ENCODE results near the gene EEPD1.
A peak's percentile ranks its signal among the peaks of the same experiment; 100 is the strongest.
"Not testable (repeated sequence)": the region's sequence is repeated elsewhere in the genome, so short reads cannot be mapped to it uniquely, and the experiment has no call there.

The EEPD1 gene

DNA sequence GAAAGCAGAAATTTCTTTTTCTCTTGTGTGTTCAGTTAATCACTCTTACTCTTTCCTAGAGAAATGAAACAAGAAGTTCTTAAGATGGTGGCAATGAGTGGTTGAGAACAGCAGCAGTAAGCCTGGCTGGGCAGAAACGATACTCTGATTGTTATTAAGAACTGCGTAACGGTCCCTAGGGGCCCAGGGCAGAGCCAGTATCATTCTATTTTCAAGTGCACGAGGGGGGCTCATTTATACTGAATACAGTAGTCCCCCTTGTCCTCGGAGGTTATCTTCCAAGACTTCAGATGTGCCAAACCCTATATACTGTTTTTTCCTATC, 64.9 kb downstream of the EEPD1 start:
- DNase-seq: peak; percentile 48

DNA sequence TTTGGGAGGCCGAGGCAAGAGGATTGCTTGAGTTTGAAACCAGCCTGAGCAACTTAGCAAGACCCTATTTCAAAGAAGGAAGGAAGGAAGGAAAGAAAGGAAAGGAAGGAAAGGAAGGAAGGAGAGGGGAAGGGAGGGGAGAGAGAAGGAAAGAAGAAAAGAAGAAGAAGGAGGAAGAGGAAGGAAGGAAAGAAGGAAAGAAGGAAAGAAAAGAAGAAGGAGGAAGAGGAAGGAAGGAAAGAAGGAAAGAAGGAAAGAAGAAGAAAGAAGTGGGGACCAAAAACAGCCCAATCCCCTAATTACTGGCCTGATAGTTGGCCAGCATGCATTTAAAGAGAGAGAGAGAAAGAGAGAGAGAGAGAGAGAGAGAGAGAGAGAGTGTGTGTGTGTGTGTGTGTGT, 66.4 kb downstream of the EEPD1 start:
- DNase-seq: no peak

DNA sequence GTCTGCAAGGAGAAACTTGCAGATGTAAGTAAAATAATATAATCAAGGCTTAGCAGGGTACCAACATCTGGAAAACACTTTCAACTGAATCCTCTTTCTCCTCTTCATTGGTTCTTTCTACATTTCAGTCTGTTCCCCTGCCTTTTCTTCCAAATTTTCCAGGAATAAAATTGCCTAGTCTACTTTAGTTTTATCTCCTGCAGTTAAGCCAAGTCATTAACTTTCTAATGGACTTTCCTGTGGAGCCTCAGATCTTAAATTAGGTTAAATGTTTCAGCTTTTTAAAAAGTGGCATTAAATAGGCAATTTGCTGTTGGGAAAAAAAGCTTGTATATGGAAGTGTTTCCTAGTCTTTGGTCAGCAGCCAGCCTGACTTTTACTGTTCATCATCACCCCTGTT, 70.8 kb downstream of the EEPD1 start:
- no peak for DNase-seq

DNA sequence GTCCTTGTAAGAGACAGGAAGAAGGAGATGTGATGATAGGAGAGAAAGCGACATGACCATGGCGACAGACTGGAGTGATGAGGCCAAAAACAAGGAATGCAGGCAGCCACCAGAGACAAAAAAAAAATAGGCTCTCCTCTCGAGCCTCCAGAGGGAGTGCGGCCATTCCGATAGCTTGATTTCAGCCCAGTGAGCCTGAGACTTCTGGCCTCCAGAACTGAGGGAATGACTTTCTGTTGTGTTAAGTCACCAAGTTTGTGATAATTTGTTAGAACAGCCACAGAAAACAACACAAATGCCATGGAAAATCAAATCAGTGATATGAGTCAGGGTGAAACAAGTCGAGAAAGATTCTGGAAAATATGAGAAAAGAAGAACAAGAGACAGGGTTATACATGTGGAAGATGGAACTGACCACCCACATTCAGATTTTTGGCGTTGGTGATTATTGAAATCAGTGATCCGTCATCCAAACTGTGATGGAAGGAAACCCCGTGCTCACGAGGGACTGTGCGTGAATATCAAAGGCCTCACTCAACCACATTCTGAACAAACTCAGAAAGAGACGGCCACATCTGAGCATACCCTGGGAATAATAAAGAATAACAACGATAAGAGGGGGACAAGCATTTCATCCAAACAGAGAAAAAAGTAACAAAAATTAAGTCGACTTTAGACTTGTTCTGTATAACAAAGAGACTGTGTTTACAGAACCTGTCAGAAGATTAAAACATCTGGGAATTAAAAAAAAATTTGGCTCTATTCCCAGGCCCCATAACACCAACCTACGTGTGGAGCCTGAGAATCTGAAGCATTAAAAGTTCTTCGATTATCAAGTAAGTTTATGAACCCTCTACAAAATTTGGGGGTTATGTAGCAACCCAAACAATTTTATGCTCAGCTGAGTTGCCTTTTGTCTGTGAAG, 72.1 kb downstream of the EEPD1 start:
- DNase-seq: no peak

DNA sequence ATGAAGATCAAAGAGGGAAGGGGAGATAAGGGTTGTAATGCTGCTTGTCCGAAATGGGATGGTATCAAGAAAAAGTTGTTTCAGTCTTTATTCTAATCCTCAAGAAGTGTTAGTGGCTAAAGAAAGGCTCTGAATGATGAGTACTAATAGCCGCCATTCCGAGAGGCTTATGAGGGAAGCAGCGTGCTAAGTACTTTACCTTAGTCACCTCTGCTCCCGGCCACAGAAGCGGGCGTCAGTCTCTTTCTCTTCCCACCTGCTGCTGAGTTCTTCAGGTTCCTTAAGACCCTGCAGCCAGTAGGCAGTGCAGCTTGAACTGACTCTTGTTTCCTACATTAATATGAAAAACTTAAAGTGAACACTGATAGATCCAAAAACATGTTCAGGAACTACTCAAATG, 73.1 kb downstream of the EEPD1 start:
- DNase-seq: no peak

DNA sequence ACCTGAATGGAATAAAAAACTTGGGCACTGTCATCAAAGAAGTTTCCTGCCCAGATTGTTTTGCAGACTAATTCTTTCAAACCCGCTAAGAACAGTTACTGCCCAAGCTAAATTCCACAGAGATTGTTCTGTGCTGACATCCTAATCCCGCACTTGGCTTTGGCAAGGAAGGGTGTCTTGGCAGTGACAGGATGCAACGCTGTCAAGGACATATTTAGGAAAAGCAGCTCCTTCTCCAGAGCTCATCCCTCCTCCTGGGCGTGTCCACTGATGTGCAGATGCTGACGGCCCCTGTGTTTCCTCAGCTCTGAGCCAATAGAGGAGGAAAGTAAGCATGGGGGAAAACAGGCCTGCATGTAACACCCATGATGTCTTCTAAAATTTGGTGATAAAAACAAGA, 74.2 kb downstream of the EEPD1 start:
- no peak for DNase-seq

DNA sequence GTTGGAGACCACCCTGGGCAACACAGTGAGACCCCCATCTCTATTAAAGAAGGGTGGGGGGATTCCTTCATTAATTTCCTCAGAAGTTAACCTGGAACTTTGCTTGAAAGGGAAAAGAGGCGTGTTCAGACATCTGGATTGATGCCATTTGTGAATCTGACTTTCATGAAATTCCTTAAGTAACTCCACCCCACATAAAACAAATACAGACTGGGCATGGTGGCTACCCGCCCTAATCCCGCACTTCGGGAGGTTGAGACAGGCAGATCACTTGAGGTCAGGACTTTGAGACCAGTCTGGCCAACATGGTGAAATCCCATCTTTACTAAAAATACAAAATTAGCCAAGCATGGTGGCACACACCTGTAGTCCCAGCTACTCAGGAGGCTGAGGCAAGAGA, 75.0 kb downstream of the EEPD1 start:
- DNase-seq: no peak

DNA sequence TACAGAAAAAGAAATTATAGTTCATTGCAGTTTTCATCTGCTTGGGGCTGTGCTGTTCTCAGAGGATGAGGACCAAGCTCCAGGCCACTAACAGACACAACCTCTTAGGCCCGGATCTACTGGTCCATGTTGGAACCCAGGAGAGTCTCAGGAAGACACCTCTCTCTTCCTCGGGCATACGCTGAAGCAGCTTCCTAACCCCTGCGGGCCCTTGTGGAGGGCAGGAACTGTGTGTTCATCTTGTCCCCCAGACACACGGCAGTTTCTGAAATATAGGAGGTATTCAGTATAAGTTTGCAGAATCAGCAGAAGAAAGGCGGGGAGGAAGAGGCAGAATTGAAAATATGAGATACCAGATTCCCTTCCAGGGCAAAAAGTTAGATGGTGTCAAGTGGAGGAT, 78.4 kb downstream of the EEPD1 start:
- no peak for DNase-seq

DNA sequence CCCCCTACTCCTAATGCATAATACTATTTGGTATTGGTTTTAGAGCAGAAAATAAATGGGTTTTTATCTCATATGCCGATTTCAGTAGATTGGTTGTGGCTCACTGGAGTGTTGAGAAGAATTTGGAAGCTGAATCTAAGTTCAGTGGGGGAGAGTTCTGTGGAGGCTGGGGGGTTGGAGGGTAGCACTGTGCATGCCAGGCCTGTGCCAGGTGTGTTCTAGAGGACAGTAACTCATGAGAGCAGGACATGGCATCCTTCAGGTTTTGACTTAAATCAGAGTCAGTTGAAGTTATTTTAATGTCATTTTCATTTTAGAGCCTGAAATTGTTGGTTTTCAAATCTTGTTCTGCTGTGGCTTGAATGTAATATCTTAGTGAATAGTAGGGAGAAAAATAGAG, 79.5 kb downstream of the EEPD1 start:
- no peak for DNase-seq

DNA sequence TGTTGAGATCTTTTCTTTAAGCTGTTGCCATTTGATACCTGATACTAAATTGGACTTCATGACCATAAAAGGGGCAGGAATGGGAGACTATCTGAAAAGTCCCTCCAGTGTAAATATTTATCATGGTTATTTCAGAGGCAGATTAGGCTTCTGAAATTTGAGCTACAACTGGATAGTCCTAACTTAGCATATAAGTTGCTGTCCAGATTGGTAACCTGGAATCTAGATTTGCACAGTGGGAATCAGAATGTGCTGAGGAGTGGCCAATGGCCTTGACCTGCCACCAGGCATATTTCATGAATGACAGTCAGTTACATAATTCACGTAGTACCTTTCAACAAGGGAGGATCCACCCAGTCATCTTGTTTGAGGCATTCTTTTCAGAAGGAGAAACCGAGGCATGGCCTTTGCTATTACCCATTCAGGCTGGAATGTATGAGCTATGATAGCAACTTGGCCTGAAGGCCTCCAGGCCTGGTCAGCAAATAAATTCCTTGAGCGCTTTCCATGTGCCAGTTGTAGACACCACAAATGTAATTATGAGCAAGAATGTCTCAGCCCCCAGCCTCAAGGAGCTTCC, 80.0 kb downstream of the EEPD1 start:
- no peak for DNase-seq

DNA sequence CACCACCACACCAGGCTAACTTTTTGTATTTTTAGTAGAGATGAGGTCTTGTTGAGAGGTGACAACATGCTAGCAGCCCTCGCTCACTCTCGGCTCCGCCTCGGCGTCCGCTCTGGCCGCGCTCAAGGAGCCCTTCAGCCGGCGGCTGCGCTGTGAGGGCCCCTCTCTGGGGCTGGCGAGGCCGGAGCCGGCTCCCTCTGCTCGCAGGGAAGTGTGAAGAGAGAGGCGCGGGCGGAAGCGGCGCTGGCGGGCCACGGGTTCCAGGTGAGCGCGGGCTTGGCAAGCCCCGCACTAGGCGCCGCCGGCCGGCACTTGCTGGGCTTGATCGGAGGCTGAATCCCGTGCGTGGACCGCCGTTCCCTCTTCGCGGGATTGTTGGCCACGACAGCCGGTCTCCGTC, 83.0 kb downstream of the EEPD1 start:
- DNase-seq: no peak

DNA sequence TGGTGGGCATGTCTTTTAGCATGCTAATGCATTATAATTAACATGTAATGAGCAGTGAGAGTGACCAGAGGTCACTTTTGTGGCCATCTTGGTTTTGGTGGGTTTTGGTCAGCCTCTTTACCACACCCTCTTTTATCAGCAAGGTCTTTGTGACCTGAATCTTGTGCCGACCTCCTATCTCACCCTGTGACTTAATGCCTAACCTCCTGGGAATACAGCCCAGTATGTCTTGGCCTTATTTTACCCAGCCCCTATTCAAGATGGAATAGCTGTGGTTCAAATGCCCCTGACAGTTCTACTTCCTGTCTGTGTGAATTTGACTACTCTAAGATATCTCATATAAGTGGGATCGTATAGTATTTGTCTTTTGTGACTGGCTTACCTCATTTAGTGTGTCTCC, 85.1 kb downstream of the EEPD1 start:
- DNase-seq: no peak

DNA sequence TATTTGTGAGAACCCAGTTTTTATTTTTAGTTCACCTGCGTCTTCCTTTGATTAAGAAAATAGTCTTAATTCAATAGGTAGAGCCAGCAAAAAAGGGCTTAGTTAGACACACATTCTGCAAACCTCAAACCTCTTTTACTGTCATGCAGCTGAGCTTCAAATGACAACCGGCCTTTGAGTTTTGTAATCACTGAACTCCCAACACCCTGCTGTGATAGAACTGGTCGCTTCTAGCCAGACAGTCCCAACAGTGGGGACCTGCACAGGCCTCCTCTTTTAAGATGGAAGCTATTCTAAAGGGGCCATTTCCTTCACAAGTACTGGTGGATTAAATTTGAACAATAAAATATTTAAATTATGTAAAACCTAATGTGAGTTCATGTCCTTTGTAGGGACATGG, 90.3 kb downstream of the EEPD1 start:
- not testable (repeated sequence) for DNase-seq

DNA sequence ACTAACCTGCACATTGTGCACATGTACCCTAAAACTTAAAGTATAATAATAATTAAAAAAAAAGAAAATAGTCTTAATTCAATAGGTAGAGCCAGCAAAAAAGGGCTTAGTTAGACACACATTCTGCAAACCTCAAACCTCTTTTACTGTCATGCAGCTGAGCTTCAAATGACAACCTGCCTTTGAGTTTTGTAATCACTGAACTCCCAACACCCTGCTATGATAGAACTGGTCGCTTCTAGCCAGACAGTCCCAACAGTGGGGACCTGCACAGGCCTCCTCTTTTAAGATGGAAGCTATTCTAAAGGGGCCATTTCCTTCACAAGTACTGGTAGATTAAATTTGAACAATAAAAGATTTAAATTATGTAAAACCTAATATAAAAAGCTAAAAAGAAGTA, 90.9 kb downstream of the EEPD1 start:
- DNase-seq: not testable (repeated sequence)

DNA sequence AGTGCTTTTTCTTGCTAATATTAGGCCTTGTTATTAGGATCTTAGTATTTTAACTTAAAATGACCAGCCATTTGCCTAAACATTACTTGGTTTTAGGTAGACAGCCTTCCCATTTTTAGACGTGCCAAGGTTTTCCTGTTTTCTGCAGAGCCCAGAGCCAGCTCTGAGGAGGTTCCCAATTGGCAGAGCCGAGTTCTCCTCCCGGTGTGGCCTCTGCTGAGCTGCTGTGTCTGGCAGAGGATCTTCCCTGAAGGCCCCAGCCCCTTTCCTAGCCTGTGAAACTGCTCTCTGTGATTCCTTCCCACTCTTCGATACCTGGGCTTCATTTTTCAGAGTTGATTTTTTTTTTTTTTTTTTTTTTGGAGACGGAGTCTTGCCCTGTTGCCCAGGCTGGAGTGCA, 91.4 kb downstream of the EEPD1 start:
- no peak for DNase-seq

DNA sequence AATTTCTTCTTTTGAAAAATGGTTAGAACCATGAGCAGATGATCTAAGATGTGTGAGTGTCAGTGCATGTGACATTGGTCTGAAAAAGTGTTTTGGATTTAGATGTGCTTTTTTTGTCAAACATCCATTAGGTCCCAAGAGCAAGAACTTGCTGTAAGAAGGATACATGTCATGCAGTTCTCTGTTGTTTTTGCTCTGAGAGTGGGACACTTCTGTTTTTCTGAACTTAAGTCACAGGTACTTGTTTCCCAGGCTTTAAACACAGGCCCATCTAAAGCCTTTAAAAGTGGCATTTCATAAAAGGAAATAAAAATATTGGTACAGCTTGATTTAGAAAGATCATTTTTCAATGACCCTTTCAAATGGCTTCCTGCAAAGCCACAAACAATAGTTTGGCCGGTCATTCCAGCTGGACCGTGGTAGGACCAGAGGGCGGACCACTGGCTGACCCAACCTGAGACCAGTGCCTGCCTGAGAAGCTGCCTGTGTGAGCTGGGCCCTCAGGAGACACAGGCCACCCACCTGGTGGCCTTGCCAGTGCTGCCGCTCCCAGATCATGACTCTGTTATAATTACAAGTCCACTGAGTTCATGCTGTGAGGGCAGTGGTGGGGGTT, 92.7 kb downstream of the EEPD1 start:
- peak; percentile 14 for DNase-seq

DNA sequence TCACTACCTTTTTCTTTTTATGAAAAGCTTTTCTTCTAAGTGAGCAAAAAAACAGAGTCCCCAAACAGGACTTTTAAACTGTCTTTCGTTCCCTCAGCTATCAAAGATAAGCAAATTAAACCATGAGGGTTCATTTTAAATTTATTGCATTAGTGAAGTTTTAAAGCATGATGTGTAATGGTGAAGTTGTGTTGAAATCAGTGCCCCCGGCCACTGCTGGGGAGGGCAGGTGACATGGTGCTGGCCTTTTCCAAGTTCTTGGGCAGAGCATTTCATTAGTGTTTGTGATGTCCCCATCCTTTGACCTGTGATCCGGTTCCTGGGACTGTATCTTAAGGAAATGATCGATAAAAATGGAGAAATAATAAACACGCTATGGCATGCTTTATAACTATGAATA, 96.0 kb downstream of the EEPD1 start:
- DNase-seq: no peak

DNA sequence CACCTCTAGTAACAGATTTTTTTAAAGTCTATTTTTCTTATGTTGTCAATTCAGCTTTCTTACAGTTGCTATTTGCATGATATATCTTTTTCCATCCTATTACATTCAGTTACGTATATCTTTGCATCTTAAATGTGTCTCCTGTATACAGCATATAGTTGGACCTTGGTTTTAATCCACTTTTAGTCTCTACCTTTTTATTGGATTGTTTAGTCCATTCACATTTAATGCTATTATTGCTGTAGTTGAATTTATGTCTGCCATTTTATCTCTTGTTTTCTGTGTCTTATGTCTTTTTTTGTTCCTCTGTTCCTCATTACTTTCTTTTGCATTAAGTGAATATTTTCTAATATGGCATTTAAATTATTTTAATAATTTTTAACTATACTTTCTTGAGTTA, 100.6 kb downstream of the EEPD1 start:
- DNase-seq: no peak

DNA sequence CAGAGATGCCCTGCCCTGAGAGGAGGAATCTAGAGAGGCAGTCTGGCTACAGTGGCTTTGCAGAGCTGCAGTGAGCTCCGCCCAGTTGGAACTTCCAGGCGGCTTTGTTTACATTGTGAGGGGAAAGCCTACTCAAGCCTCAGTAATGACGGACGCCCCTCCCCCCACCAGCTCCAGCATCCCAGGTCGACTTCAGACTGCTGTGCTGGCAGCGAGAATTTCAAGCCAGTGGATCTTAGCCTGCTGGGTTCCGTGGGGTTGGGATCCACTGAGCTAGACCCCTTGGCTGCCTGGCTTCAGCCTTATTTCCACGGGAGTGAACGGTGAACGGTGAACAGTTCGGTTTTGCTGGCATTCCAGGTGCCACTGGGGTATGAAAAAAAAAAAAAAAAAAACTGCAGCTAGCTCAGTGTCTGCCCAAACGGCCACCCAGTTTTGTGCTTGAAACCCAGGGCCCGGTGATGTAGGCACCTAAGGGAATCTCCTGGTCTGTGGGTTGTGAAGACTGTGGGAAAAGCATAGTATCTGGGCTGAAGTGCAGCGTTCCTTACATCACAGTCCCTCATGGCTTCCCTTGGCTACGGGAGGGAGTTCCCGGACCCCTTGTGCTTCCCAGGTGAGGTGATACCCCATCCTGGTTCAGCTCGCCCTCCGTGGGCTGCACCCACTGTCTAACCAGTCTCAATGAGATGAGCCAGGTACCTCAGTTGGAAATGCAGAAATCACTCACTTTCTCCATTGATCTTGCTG, 105.6 kb downstream of the EEPD1 start:
- peak; percentile 34 for DNase-seq

DNA sequence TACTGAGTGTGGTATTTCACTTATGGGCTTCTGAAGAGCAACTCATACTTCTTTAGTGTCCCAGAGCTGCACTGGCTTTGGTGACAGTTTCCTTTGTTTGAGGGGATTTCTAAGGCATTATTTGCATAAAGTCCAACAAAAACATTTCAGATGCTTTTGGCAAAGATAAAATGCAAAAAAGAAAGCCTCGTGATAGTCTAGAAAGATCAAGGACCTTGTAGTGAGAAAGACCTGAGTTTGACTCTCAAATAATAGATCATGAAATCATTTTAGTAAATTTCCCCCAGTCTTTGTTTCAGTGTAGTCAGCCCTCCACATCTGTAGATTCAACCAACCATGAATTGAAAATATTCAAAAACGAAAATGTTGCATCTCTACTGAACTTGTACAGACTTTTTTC, 107.4 kb downstream of the EEPD1 start:
- no peak for DNase-seq

DNA sequence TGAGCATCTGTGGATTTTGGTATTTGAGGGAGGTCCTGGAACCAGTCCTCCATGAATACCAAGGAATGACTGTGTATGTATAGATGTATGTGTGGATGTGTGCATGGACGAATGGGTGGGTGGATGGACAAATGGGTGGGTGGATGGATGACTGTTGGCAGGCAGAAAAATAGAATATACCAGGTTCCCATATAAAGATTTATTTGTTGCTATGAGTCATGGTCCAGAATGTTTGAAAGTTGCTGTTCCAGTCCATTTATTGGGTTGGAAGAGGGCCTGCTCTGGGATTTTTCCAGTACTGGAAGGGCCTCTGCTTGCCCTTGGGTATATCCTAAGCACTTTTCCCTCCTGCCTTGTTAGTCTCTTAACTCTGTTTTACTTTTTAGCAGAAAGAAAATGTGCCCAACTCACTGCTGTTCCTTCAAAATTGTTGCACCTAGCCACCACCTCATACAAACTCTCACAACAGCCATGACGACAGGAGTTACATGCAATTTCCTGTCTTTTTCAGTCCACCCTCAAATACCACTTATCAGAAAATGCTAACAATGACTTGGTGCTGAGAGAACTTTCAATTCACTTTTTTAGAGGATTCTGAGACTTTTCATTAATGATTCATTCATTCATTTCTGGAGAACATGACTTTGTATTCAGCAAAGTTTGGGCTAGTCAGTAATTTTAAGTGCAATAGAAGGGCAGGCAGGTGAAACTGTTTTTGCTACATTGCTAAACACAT, 108.1 kb downstream of the EEPD1 start:
- peak; percentile 61 for DNase-seq

DNA sequence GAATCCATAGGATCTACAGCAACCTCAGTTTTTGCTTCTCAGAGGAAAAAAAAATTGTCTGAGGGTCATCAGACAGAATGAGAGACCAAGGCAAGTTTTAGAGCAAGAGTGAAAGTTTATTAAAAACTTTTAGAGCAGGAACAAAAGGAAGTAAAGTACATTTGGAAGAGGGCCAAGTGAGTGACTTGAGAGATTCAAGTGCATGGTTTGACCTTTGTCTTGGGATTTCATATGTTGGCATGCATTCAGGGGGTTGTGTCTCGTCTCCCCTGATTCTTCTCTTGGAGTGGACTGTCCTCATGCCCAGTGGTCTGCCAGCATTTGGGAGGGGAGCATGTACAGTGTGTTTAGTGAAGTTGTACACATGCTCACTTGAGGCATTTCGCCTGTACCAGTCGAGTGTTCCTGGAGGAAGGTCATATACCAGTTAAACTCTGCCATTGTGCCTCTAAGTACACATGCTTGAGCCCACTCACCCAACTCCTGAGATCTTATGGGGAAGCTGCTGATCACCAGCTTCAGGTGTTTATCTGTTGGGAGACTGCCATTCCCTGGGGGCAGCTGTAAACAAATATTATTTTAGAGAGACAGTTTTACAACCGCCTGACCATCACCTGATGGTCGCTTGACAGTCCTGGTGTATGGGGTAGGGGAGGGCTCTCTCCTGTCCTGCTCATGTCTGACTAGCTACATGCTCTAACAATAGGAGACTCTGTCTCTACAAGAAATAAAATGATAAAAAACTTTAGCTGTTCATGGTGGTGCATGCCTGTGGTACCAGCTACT, 109.4 kb downstream of the EEPD1 start:
- DNase-seq: peak; percentile 58

Data from suppressor macrophage treated with lipopolysaccharide for 4 hours (primary cell).